NCI-H2107 treated with DMSO at 0.1 percent for 48 hours (cell line): ENCODE data around the gene WIPI1.
"Not testable (repeated sequence)": the region's sequence is repeated elsewhere in the genome, so short reads cannot be mapped to it uniquely, and the experiment has no call there.

Experiments
- DNase-seq: peaks from one replicate; lab custom pipeline; 2025; ENCODE audit not compliant: unreplicated experiment; lab: John Stamatoyannopoulos, UW

WIPI1 gene, protein sequence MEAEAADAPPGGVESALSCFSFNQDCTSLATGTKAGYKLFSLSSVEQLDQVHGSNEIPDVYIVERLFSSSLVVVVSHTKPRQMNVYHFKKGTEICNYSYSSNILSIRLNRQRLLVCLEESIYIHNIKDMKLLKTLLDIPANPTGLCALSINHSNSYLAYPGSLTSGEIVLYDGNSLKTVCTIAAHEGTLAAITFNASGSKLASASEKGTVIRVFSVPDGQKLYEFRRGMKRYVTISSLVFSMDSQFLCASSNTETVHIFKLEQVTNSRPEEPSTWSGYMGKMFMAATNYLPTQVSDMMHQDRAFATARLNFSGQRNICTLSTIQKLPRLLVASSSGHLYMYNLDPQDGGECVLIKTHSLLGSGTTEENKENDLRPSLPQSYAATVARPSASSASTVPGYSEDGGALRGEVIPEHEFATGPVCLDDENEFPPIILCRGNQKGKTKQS

DNA sequence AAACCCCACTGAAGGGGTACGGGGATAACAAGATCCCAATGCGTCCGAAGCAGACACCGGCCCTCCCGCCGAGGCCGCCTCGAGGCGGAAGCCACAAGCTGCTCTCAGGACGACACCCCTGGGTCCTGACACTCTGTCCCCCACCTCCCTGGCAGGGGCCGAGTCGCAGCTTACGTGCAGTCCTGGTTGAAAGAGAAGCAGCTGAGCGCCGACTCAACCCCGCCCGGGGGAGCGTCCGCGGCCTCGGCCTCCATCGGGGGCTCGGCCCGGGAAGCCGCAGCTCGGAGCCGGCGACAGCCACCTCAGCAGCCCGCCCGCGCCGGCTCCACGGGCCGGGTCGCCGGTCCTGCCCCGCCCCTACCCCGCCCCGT is at the start of gene WIPI1:
WIPI1 (minus strand) TSS at position 329 of the 371 bp plus-strand sequence; CDS start at position 254, 75 bp downstream.
- DNase-seq: no peak

GRCh38 chr17:68505951-68506350 is 48.7 kb upstream of the WIPI1 start:
- no peak for DNase-seq

DNA sequence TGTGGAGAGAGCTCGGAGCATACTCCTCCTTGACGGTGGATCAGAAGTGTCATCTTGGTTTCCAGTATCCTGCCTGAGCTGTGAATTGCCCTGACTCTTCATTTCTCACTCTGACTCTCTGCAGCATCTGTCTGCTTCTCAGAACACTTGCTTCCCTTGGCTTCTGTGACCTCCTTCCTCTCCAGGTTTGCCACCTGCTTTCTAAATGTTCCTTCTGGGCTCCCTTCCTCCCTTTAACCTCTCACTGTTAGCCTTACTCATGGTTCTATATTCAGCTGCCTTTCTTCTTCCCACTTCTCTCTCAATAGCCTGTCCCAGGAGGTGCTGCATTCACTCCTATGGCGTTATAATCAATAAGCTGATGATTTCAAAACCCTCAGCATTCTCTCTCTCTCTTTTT is 43.8 kb upstream of the WIPI1 start:
- no peak for DNase-seq

DNA sequence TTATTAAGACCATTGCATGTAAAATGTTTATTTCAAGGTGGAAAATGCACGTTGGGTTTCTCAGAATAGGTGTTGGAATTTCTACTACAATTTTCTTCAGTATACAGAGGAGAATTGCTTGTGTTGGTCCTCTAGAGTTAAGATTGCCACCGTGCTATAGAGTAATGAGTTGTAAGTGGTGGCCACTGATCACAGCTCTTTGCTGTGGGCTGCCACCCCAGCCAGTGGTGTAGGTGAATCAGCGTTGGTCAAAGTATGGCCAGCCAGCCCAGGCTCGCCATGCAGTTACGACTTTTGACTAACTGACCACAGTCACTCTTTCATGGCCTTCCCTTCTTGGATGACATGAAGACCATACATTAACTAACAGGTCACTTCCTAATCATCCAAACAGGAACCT is 42.3 kb upstream of the WIPI1 start:
- DNase-seq: no peak

DNA sequence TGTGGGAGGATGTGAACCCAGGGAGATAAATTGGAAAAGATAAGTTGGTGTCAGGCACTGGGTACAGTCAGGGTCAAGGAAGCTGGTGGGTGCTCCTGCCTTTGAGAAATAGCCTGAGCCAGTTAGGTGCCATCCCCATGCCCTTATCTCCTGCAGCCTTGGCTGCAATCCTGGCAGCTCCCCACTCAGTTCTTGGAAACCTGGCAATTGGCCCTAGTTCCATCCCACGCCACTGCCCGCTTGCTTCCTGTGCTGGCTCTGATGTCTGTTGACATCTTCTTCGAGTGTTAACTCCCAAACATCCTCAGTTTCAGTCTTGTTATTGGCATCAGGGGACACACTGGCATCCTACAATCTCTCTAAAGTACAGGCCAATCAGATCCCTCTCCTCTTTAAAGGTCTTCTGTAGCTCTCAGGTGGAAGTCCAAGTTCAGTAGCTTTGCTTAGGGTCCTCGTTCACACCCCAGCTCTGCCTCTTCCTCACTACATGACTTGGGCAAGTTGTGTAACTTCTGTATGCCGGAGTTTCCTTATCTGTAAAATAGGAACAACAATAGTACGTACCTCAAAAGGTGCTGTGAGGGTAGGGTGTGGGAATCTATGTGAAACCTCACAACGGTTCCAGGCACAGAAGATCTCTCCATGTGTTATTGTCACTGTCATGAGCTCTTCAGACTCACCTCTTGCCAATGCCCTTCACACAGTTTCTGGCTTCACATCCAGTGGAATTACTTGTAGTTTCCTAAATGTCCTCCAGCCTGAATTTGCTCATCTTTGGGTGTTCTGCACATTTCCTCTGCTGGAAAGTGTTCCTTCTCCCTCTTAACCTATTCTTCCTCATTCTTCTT is 41.4 kb upstream of the WIPI1 start:
- DNase-seq: no peak

GRCh38 chr17:68497885-68498319 is 40.6 kb upstream of the WIPI1 start:
- no peak for DNase-seq

DNA sequence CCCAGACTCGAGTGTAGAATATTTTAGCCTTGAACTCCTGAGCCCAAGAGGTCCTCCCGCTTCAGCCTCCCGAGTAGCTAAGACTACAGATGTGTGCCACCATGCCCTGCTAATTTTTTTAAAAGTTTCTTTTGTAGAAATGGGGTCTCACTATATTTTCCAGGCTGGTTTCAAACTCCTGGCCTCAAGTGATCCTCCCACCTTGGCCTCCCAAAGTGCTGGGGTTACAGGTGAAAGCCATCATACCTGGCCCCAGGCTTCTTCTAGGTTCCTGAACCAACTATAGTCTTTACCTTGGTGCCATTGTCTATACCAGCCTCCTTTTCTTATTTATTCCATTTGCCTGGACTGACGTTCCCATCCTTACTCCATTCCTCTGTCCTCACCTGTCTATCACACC is 37.8 kb upstream of the WIPI1 start:
- DNase-seq: no peak

DNA sequence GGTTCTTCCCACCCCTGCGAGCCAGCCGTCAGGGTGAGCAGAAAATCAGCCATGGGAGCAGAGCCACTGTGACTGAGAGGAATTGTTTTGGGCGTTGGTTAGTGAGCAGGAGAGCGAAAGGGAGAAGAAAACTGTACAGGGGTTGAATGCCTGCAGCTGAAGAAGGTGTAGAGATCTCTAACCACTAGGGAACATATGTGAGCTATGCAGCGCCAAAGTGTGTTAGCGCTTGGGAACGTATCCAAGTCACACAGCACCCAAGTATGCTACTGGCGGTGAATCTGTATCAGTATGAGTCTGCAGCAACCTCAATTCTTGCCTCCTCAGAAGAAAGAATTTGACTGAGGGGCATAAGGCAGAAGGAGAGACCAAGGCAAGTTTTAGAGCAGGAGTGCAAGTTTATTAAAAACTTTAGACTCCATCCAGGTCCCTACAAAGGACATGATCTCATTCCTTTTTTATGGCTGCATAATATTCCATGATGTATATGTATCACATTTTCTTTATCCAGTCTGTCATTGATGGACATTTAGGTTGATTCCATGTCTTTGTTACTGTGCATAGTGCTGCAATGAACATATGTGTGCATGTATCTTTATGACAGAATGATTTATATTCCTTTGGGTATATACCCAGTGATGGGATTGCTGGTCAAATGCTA is 35.2 kb upstream of the WIPI1 start:
- not testable (repeated sequence) for DNase-seq

DNA sequence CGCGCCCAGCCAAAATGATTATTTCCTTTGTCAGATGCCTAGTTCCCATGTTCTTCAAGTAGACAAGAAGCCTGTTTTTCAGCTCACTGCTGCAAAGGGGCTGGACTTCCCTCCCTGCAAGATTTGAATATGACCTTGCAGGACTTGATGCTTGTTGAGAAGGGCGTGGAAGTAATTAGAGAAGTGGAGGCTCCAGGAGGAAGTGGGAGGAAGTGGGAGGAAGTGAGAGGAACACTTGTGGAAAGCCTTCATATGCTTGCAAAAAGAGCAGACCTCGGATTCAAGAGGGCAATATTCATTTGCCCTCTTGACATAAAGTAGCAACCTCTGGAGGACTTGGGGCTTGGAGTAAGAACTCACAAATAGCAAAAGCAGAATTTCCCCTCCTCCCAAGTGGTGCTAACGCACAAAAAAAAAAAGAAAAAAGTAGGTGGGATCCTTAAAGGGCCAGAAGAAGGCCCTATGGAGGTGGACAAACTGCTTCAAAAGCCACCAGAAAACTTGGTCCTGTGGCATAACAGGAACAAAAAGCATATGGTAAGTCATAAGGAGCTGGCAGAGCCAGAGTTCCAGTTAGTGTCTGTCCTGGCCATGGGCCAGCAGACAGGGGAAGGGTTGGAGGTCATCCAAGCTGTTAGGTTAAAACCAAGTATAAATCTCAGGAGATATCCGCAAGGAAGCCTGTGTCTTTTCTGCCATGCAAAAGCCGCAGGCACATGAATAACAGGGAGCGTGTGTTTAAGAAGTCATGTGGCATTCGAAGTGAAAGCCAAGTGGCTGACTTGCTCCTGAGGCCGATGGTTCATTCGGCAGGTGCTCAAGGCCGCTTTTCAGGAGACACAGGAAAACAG is 34.3 kb upstream of the WIPI1 start:
- DNase-seq: no peak

DNA sequence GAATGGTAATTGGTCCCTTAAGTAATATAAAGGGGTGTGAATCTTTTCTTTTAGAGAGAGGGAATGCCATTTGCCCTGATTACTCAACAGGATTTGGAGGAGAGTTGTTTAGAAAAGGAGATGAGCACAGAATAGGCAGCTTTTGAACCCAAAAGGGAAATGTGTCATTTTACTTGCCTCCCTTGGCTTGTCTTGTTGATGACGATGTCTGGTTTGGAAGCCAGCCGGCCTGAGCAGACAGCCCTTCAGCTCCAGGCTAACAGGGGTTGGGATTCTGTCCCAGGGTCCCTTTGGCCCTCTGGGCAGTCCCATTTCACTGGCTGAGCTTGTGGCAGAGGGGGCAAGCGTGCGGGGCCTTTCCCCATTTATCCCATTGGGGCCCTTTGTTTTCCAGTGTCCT is 32.6 kb upstream of the WIPI1 start:
- no peak for DNase-seq

DNA sequence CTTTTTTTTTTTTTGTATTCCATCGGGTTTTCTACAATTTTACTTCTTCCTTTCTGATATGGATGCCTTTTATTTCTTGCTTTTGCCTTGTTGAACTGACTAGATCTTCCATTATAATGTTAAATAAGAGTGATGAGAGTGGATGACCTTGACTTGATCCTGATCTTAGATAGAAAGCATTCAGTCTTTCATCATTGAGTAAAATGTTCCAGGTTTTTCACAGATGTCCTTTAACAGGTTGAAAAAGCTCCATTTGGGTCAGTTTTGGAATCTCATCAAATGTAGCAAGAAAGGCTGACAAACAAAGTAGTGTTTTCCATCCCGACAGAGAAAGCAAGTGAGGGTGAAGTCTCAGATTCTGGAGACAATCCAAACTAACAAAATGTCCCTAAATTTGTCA is 27.2 kb upstream of the WIPI1 start:
- DNase-seq: no peak

- no peak for DNase-seq
Measured at GRCh38 chr17:68482576-68483041, 25.3 kb upstream of the WIPI1 start.

DNA sequence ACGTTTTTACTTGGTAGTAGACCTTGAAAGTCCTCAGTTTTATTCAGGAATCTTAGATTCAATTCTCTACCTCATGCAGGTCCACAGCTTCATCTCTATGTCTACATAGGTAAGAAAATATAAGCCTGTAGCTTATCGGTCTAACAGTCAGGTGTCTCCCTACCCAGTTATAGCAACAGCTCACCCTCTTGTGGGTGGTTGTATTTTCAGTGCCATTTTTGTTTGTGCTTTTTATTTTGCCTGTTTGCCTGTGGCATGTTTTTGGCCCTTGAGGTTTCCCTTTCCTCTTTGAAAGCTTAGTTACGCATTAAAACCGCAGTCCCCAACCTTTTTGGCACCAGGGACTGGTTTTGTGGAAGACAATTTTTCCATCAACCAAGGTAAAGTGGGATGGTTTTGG is 23.6 kb upstream of the WIPI1 start:
- no peak for DNase-seq

DNA sequence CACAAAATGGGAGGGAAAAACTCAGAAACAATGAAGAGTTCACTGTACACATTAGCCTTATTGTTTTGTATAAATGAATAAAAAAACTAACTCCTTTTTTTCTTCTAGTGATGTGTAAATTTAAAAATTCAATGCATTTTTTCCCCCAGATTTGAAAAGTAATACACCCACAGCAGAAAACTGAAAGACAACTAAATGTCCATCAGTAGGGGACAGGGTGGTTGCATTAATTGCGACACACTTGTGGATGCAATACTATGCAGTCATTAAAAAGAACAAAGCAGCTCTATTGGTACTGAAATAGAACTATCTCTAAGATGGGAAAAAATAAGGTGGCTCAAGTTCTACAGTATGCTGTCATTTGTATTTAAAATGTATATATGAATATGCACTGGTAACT is 13.7 kb upstream of the WIPI1 start:
- no peak for DNase-seq

DNA sequence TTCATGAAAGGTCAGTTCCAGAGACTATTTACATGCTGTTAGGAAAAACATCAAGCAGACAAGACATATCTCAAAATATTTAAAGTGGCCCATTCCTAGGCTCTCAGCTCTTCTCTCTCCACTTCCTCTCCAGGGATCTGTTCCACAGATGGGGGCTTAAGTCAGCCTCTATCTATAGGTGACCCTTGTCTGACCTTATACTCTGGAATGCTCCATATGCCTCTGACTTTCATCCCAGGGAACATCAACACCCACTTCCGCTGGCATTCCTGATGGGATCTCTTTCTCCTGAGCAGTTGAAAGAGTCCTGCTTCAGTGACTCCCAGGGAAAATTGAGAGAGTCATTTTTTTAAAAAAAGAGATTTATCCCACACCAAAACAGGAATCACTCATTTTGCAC is 11.5 kb upstream of the WIPI1 start:
- no peak for DNase-seq

DNA sequence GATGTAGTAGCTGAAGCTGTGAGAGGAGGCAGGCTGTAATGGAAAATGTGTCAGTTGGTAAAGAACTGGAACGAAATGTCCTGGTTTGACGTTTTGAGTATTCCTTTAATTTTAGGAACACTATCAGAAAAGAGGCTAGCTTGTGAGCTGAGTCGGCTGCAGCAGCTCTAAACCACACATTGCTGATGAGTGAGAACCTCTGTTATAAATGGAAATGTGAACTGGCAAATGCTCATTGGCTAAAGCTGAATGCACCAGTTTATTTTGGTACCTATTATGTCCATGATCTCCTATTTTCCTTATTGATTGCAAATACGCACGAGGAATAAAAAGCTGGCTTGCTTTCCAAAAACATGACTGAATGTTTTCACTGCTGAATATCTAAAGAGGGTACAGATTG is 11.0 kb upstream of the WIPI1 start:
- no peak for DNase-seq

GRCh38 chr17:68463211-68464019 is 6.1 kb upstream of the WIPI1 start:
- DNase-seq: no peak

GRCh38 chr17:68462381-68463210 is 5.3 kb upstream of the WIPI1 start:
- peak; percentile 84 for DNase-seq

DNA sequence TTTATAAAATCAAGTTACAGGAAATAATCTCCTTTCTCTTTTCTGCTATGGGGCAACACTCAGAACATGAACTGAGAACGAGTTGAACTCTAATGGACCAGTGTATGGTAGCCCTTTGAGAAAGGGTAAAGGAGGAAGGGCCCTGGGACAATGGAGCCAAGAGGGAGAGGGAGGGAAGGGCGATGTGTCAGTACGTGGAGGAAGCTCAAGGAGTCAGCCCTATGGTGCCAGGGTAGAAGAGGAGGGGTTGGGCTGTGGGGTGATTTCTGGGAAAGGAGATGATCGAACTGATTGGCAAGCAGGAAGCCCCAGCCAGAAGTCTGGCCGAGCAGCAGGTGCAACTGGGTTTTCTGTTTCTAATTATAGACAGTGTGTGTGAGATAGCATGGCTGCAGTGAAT is 4.3 kb upstream of the WIPI1 start:
- no peak for DNase-seq
